Loucy (cell line): Measurements from ENCODE around the gene TRIO.

ENCODE experiments used
- H2AFZ ChIP-seq: fragments of 200-600 bp; sonication (generic); 2 replicates; pipeline ENCODE4 v1.6.0; 2016; ENCODE audit warnings: antibody characterized with exemption, mild to moderate bottlenecking, low read length, moderate library complexity
- H3F3A ChIP-seq: fragments of 200-600 bp; 2 replicates; pipeline ENCODE4 v1.6.0; 2016; ENCODE audit warnings: antibody characterized with exemption, low read depth, mild to moderate bottlenecking
- H3K27me3 ChIP-seq: fragments of 200-600 bp; sonication (generic); 2 replicates; pipeline ENCODE4 v1.6.1; 2014; ENCODE audit warnings: low read length, mild to moderate bottlenecking; ENCODE audit not compliant: insufficient read depth, poor library complexity, severe bottlenecking
- H3K36me3 ChIP-seq: fragments of 200-600 bp; sonication (generic); 2 replicates; pipeline ENCODE4 v1.6.1; 2016; ENCODE audit warnings: low read length; ENCODE audit not compliant: insufficient read depth
- H3K4me1 ChIP-seq: fragments of 200-600 bp; sonication (generic); 2 replicates; pipeline ENCODE4 v1.5.1; 2014; ENCODE audit warnings: low read length, mild to moderate bottlenecking; ENCODE audit not compliant: insufficient read depth, poor library complexity, severe bottlenecking
- H3K4me2 ChIP-seq: fragments of 200-600 bp; sonication (generic); 2 replicates; pipeline ENCODE4 v1.6.0; 2014; ENCODE audit warnings: antibody characterized with exemption, low read length, low read depth, mild to moderate bottlenecking; ENCODE audit not compliant: poor library complexity, severe bottlenecking
- H3K4me3 ChIP-seq: fragments of 200-600 bp; sonication (generic); 2 replicates; pipeline ENCODE4 v1.5.1; 2014; ENCODE audit warnings: low read length, mild to moderate bottlenecking, mixed read lengths; ENCODE audit not compliant: poor library complexity, severe bottlenecking
- H3K79me2 ChIP-seq: fragments of 200-600 bp; sonication (generic); 2 replicates; pipeline ENCODE4 v1.6.1; 2014; ENCODE audit warnings: low read length; ENCODE audit not compliant: insufficient read depth
- H3K9ac ChIP-seq: fragments of 200-600 bp; sonication (generic); 2 replicates; pipeline ENCODE4 v1.6.0; 2014; ENCODE audit warnings: mild to moderate bottlenecking, low read depth, low read length, moderate library complexity; ENCODE audit not compliant: poor library complexity, severe bottlenecking
- H3K9me2 ChIP-seq: fragments of 200-600 bp; sonication (generic); replicated peaks from 2 replicates; pipeline ENCODE4 v1.6.1; 2016; ENCODE audit warnings: low read depth, low read length, mixed read lengths
- H3K9me3 ChIP-seq: fragments of 200-600 bp; sonication (generic); 2 replicates; pipeline ENCODE4 v1.6.1; 2014; ENCODE audit warnings: mild to moderate bottlenecking, antibody characterized with exemption, low read length, low read depth; ENCODE audit not compliant: insufficient read depth
- H4K20me1 ChIP-seq: fragments of 200-600 bp; sonication (generic); 2 replicates; pipeline ENCODE4 v1.6.0; 2014; ENCODE audit warnings: antibody characterized with exemption, low read length, mild to moderate bottlenecking; ENCODE audit not compliant: insufficient read depth, poor library complexity, severe bottlenecking
- CTCF ChIP-seq: fragments of 200-600 bp; sonication (generic); conservative IDR thresholded peaks from 2 replicates; pipeline ENCODE4 v1.5.1; 2014; ENCODE audit warnings: mild to moderate bottlenecking, antibody characterized with exemption, low read length
- EZH2phosphoT487 ChIP-seq: fragments of 200-600 bp; IDR thresholded peaks from 2 replicates; pipeline ENCODE4 v1.6.1; 2018; ENCODE audit warnings: antibody characterized with exemption, mild to moderate bottlenecking, moderate library complexity, borderline replicate concordance

The TRIO gene

GRCh38 chr5:14337593-14337992 lies 194.5 kb downstream of the TRIO start:
- TF ChIP-seq EZH2phosphoT487, result no peak
- no peak for TF ChIP-seq CTCF
- H3K4me3 ChIP-seq, result no peak overlapping the region
- no peaks in the 10 kb centered on the region for H3K9me2 ChIP-seq
- no peaks in the 10 kb centered on the region for H4K20me1 ChIP-seq
- peaks cover 2% of the 10 kb centered on the region for H3K4me1 ChIP-seq
- no peaks in the 10 kb centered on the region for H3K9me3 ChIP-seq
- H3K4me2 ChIP-seq, result no peak overlapping the region
- no peak overlapping the region for H3K9ac ChIP-seq
- H3K36me3 ChIP-seq, result peaks cover 75% of the 10 kb centered on the region; the same call in 1 of the 2 replicates
- H3F3A ChIP-seq, result no peaks in the 10 kb centered on the region
- H2AFZ ChIP-seq, result no peak overlapping the region
- no peaks in the 10 kb centered on the region for H3K27me3 ChIP-seq
- H3K79me2 ChIP-seq, result no peaks in the 10 kb centered on the region

- Histone ChIP-seq H3K9me2 (no peaks in the 10 kb centered on the region), H3F3A (no peaks in the 10 kb centered on the region), H4K20me1 (no peaks in the 10 kb centered on the region), H3K36me3 (peaks cover 74% of the 10 kb centered on the region; the same call in 1 of the 2 replicates), H3K79me2 (no peaks in the 10 kb centered on the region), H3K9ac (no peak overlapping the region), H3K4me1 (peaks cover 3% of the 10 kb centered on the region), H3K27me3 (no peaks in the 10 kb centered on the region), H3K9me3 (no peaks in the 10 kb centered on the region), H3K4me3 (no peak overlapping the region), H3K4me2 (no peak overlapping the region), H2AFZ (no peak overlapping the region)
- TF ChIP-seq CTCF, result no peak
- TF ChIP-seq EZH2phosphoT487, result no peak
Observed at GRCh38 chr5:14339468-14339867, 196.3 kb downstream of the TRIO start.

- H3K9me2 ChIP-seq, result no peaks in the 10 kb centered on the region
- H4K20me1 ChIP-seq, result no peaks in the 10 kb centered on the region
- H3K36me3 ChIP-seq, result peaks cover 72% of the 10 kb centered on the region; the same call in 1 of the 2 replicates
- H3K4me1 ChIP-seq, result peaks cover 3% of the 10 kb centered on the region
- H3F3A ChIP-seq, result no peaks in the 10 kb centered on the region
- TF ChIP-seq EZH2phosphoT487, result no peak
- no peak for TF ChIP-seq CTCF
- H3K79me2 ChIP-seq, result no peaks in the 10 kb centered on the region
- H3K4me2 ChIP-seq, result no peak overlapping the region
- H3K9me3 ChIP-seq, result no peaks in the 10 kb centered on the region
- no peak overlapping the region for H3K4me3 ChIP-seq
- H2AFZ ChIP-seq, result no peak overlapping the region
- H3K27me3 ChIP-seq, result no peaks in the 10 kb centered on the region
- H3K9ac ChIP-seq, result no peak overlapping the region
Observed at GRCh38 chr5:14341571-14342230, 198.6 kb downstream of the TRIO start.
